Inferior parietal cortex (tissue), 1 donor: ENCODE measurements around the gene PAFAH1B2.
"Not testable (repeated sequence)": the region's sequence is repeated elsewhere in the genome, so short reads cannot be mapped to it uniquely, and the experiment has no call there.

ENCODE experiments used
- DNase-seq: peaks from one replicate; pipeline ENCODE4 v3.0.0-alpha.2; 2016; ENCODE audit errors: extremely low spot score

PAFAH1B2 gene

GRCh38 chr11:117143871-117144476, at the start of gene PAFAH1B2:
TSS of gene PAFAH1B2 (plus strand) at chr11:117144287. CDS start at chr11:117152448, 8,161 bp downstream.
- peak; percentile 94 for DNase-seq

- DNase-seq, result peak; percentile 61
Measured at GRCh38 chr11:117094776-117095175, 49.3 kb upstream of the PAFAH1B2 start.

DNA sequence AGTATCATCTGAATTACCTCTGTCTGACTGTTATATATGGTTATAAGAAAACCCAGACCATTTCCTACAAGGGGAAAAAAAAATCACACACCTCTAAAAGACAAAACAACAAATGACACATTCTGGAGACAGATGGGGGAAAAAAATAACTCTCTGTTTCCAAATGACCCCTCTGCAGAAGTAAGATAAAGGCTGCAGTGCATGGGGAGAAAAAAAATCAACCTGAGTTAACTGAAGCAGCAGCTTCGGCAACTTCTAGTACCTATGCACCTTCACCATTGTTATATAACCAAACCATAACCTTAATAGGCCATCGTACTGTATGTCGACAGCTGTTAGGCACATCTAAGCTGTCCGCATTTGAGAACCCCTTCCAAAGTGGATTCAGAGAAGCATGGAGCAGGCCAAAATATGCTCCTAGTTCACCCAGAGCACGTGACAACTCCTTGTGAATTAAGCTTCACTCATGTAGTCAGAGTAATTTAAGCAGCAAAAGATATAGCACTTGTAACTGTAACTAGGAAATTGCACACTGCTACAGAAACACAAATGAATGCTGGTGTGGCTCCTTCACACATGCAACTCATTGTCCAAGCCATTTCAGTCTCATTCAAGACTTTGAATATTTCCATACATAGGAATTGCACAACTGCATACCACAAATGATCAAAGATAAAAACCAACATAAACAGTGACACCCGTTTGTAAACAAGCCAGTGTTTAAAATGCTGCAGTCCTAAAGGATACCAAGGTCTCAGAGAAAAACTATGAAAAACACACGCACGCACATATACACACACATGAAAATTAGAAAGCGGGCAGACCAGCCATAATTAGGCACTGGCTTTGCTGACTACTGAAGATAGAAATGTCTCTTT, 48.6 kb upstream of the PAFAH1B2 start:
- peak; percentile 58 for DNase-seq

GRCh38 chr11:117096201-117096991, 47.7 kb upstream of the PAFAH1B2 start:
- DNase-seq, result peak; percentile 75

DNA sequence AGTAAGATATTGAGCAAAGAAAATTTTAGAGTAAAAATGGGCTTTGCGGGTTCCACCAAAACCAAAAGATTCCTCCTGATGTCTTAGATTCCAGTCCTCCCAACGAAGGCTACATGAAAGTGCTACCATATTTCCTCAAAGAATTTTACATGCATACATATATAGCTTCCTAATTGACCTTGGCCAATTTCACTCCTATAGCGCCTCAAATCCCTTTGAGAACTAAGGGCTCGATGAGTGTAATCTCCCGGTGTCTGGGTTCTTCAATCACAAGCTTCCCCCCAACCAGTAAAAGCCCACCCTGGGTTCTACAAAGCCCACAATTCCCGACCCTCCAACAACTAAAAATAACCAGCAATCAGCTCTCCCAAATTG, 47.1 kb upstream of the PAFAH1B2 start:
- peak; percentile 53 for DNase-seq

DNA sequence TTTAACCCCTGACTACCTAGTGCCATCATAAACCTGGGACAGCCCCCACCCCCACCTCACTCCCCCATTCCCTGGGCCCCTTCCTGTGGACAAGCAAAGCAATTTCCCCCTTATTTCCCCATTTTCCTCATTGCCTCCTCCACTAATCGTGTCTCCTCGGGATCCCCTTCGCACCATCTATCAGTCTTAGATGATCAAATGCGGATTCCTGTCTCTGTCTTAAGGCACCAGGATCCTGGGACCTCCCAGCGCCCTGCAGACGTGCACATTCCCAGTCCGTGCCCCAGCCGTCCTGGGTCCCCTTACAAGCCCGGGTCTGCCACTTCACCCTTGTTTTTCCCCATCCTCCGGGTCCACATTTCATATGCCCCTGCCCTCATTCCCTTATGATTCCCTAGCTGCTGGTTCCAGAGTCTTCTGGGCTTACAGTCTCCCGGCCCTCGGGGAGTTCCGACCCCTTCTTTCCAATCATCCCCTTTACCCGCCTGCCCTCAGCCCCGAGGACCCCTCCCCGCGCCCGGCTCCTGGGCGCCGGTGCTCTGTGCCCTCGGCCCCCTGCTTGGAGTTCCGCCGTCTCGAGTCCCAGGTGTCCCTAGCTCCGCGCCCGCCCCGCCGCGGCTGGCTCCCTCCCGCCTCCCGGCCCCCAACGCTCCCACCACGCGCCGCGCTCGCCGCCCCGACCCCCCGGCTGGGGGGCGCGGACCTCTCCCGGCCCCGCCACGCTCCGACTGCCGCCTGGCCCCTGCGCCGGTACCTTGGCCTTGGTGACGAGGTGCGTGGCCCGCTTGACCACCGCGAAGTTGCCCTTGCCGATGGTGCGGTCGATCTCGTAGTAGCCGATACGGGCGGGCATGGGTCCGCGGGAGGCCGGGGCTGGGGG, 46.5 kb upstream of the PAFAH1B2 start:
- DNase-seq, result peak; percentile 47

GRCh38 chr11:117098269-117099232, 45.5 kb upstream of the PAFAH1B2 start, which contains the start of gene SIK3:
TSS of gene SIK3 (minus strand) at chr11:117098428. CDS start at chr11:117098415, 13 bp downstream.
- peak; percentile 93 for DNase-seq

DNA sequence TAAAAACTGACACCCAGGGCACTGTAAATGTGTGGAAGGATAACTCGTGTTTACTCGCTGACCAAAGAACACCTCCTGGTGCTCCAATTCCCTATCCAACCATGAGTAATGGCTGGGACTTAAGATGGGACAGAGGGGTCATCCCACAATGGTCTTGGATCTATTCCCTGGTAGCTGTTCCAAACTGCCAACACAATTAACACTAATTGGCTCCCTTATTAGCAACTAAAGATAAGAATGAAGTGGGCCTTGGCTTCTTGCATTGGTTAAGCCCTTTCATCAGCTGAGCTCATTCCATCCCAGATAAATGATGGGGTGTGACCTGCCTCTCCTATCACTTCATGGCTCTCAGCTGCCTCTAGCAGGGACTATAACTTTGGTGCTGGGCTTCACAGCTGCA, 44.4 kb upstream of the PAFAH1B2 start:
- no peak for DNase-seq

- no peak for DNase-seq
Measured at GRCh38 chr11:117100556-117100955, 43.5 kb upstream of the PAFAH1B2 start.

GRCh38 chr11:117107701-117108590, 36.1 kb upstream of the PAFAH1B2 start:
- no peak for DNase-seq

- DNase-seq, result no peak
Measured at GRCh38 chr11:117110294-117110950, 33.7 kb upstream of the PAFAH1B2 start.

GRCh38 chr11:117112497-117112896, 31.6 kb upstream of the PAFAH1B2 start:
- DNase-seq, result not testable (repeated sequence)

DNA sequence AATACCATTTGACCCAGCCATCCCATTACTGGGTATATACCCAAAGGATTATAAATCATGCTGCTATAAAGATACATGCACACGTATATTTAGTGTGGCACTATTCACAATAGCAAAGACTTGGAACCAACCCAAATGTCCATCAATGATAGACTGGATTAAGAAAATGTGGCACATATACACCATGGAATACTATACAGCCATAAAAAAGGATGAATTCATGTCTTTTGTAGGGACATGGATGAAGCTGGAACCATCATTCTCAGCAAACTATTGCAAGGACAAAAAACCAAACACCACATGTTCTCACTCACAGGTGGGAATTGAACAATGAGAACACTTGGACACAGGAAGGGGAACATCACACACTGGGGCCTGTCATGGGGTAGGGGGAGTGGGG, 31.1 kb upstream of the PAFAH1B2 start:
- DNase-seq, result not testable (repeated sequence)

GRCh38 chr11:117117681-117118080, 26.4 kb upstream of the PAFAH1B2 start:
- DNase-seq, result no peak

- DNase-seq, result no peak
Measured at GRCh38 chr11:117121176-117121575, 22.9 kb upstream of the PAFAH1B2 start.

GRCh38 chr11:117122556-117122955, 21.5 kb upstream of the PAFAH1B2 start:
- DNase-seq, result no peak

DNA sequence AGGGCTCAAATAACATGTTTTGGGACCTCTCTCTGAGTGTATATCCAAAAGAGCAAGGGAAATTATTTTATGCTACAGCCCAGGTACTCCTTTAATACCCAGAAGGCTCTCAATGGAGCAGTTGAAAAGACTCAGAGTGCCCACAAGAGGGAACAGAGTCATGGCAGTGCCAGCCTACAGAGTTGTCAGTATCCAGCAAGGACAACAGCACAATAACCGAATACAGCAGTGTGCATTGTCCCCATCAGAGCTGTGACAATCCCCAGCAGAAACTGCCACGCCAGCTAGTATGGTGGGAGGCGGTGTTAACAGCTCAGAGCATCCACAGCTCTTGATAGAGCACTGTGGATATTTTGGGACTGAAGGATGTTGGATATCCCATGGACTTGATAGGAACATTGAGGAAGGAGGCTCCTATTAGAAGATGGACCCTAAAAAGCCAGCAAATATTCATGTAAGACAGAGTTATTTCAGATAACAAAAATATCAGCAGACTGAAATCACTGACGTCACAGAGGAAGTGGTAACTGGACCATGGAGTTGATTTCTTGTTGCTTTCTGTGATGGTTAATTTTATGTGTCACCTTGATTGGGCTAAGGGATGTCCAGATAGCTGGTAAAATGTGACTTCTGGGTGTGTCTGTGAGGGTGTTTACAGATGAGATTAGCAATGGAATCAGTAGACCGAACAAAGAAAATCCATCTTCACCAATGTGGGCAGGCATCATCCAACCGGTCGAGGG, 17.7 kb upstream of the PAFAH1B2 start:
- peak; percentile 81 for DNase-seq
